Cardiac muscle cell (in vitro differentiated cells and primary cell): ENCODE results near the gene UBL5. TPM values are rescaled to one million over a fixed set of nuclear protein-coding genes. Genes with fewer than 3 reads are reported as not detected.
"Not testable (repeated sequence)": the region's sequence is repeated elsewhere in the genome, so short reads cannot be mapped to it uniquely, and the experiment has no call there.

Experiments
- DNase-seq, 2 donors: peaks; one replicate each; pipeline versions ENCODE4 v3.0.0 to v3.0.0-alpha.2; 2010 to 2017; ENCODE audit warnings: low read depth in 1 of 2, low spot score in 1 of 2
- H3K27ac ChIP-seq: fragments of 200-600 bp; sonication (generic); 2 replicates; pipeline ENCODE4 v1.5.1; 2016
- H3K27me3 ChIP-seq: fragments of 200-600 bp; sonication (generic); 2 replicates; pipeline ENCODE4 v1.6.0; 2016; ENCODE audit warnings: control low read depth
- H3K36me3 ChIP-seq: fragments of 200-600 bp; sonication (generic); 2 replicates; pipeline ENCODE4 v1.5.1; 2016; ENCODE audit warnings: control low read depth
- H3K4me1 ChIP-seq: fragments of 200-600 bp; sonication (generic); 2 replicates; pipeline ENCODE4 v1.8.1; 2017; ENCODE audit warnings: low read depth, mild to moderate bottlenecking, mixed run types
- H3K4me3 ChIP-seq: fragments of 200-600 bp; sonication (generic); 2 replicates; pipeline ENCODE4 v1.5.1; 2016; ENCODE audit warnings: mild to moderate bottlenecking
- H3K9me3 ChIP-seq: fragments of 200-600 bp; sonication (generic); 2 replicates; pipeline ENCODE4 v1.5.1; 2017; ENCODE audit warnings: low read depth, mild to moderate bottlenecking, control low read depth
- CTCF ChIP-seq: IDR thresholded peaks from 2 replicates; pipeline ENCODE4 v1.5.1; 2012; ENCODE audit warnings: low read depth, mild to moderate bottlenecking, low read length
- polyA plus RNA-seq: library from polyadenylated mRNA; unstranded; fragments of >200 nt; fragmentation: Nextera tagmentation; extraction: Ambion mirVana; gene quantifications from 2 replicates; pipeline ENCODE4 v1.2.1, GENCODE V29; 2016
- total RNA-seq: library from RNA; depleted of rRNA; stranded (reverse); fragments of >200 nt; gene quantifications from 2 replicates; pipeline ENCODE4 v1.2.3, GENCODE V29; 2016

The UBL5 gene
- total and polyA plus RNA-seq, 2 experiments from 2014 or later = 511 to 943 TPM

- Histone ChIP-seq H3K4me1 (peaks cover 44% of the 10 kb centered on the region), H3K9me3 (no peaks in the 10 kb centered on the region), H3K36me3 (no peaks in the 10 kb centered on the region), H3K4me3 (no peak overlapping the region), H3K27ac (peak overlapping the region; percentile 88), H3K27me3 (no peaks in the 10 kb centered on the region)
- TF ChIP-seq CTCF = no peak
- DNase-seq = no peak
Measured at GRCh38 chr19:9786819-9787218, 40.9 kb upstream of the UBL5 start.

- H3K27me3 ChIP-seq, H3K4me3 ChIP-seq, H3K36me3 ChIP-seq: not testable (repeated sequence)
Measured at GRCh38 chr19:9788604-9789003, 39.1 kb upstream of the UBL5 start.

GRCh38 chr19:9789066-9789465 lies 38.7 kb upstream of the UBL5 start:
- no peak overlapping the region for H3K4me3 ChIP-seq
- no peaks in the 10 kb centered on the region for H3K27me3 ChIP-seq
- H3K9me3 ChIP-seq = no peaks in the 10 kb centered on the region
- TF ChIP-seq CTCF = no peak
- H3K27ac ChIP-seq = peak overlapping the region; percentile 94
- no peaks in the 10 kb centered on the region for H3K36me3 ChIP-seq
- H3K4me1 ChIP-seq = peaks cover 40% of the 10 kb centered on the region
- DNase-seq = no peak

More at GRCh38 chr19:9788604-9789003, 39.1 kb upstream of the UBL5 start:
- DNase-seq, H3K9me3 ChIP-seq: not testable (repeated sequence)
- Histone ChIP-seq H3K27ac (peak overlapping the region; percentile 94), H3K4me1 (peaks cover 42% of the 10 kb centered on the region)

- not testable (repeated sequence) for H3K4me3 ChIP-seq, H3K36me3 ChIP-seq
- peak overlapping the region; percentile 94 for H3K27ac ChIP-seq
Measured at GRCh38 chr19:9789579-9789978, 38.1 kb upstream of the UBL5 start.

GRCh38 chr19:9791073-9791367 lies 36.7 kb upstream of the UBL5 start:
- H3K27me3 ChIP-seq, H3K36me3 ChIP-seq, H3K9me3 ChIP-seq: not testable (repeated sequence)
- Histone ChIP-seq H3K4me1 (peaks cover 32% of the 10 kb centered on the region), H3K4me3 (peak overlapping the region; percentile 21), H3K27ac (peak overlapping the region; percentile 94)
- DNase-seq = peak in 1 of 2 donors; percentile 65

More at GRCh38 chr19:9789579-9789978, 38.1 kb upstream of the UBL5 start:
- not testable (repeated sequence) for H3K9me3 ChIP-seq, H3K27me3 ChIP-seq
- peak; percentile 62 to 74 for DNase-seq
- H3K4me1 ChIP-seq = peaks cover 36% of the 10 kb centered on the region

- peak overlapping the region; percentile 94 for H3K27ac ChIP-seq
- no peak for TF ChIP-seq CTCF
Measured at GRCh38 chr19:9791552-9792205, 36.0 kb upstream of the UBL5 start.

GRCh38 chr19:9792206-9793070 lies 35.3 kb upstream of the UBL5 start:
- H3K4me1 ChIP-seq = peaks cover 32% of the 10 kb centered on the region
- no peaks in the 10 kb centered on the region for H3K9me3 ChIP-seq
- peak overlapping the region; percentile 83 for H3K4me3 ChIP-seq
- peak; percentile 99 for DNase-seq
- no peaks in the 10 kb centered on the region for H3K27me3 ChIP-seq
- H3K27ac ChIP-seq = peak overlapping the region; percentile 85
- no peak for TF ChIP-seq CTCF
- no peaks in the 10 kb centered on the region for H3K36me3 ChIP-seq

More at GRCh38 chr19:9791552-9792205, 36.0 kb upstream of the UBL5 start:
- Histone ChIP-seq H3K4me1 (peaks cover 32% of the 10 kb centered on the region), H3K36me3 (no peaks in the 10 kb centered on the region), H3K9me3 (no peaks in the 10 kb centered on the region), H3K27me3 (no peaks in the 10 kb centered on the region), H3K4me3 (peak overlapping the region; percentile 83)
- peak; percentile 98 to 99 for DNase-seq
